Adrenal gland (tissue), 12 donors: ENCODE measurements around the gene STXBP5. TPM values are rescaled to one million over a fixed set of nuclear protein-coding genes. Genes with fewer than 3 reads are reported as not detected.
"Not testable (repeated sequence)": the region's sequence is repeated elsewhere in the genome, so short reads cannot be mapped to it uniquely, and the experiment has no call there.

ENCODE experiments used
- DNase-seq, 7 donors: peaks; one replicate each; pipeline ENCODE4 v3.0.0-alpha.2; 2019 to 2020
- H3K27ac ChIP-seq, 5 donors: fragments of 200-600 bp; sonication (generic) in 4 of 5; 1 replicate in 3 of 5; 2 replicates in 2 of 5; pipeline versions ENCODE4 v1.5.1 to v1.8.0; 2016 to 2020; ENCODE audit warnings: mild to moderate bottlenecking in 1 of 5
- H3K27me3 ChIP-seq: fragments of 200-600 bp; 2 replicates; pipeline ENCODE4 v1.8.0; 2021
- H3K36me3 ChIP-seq, 2 donors: fragments of 200-600 bp; replicated peaks in 1 of 2; 1 replicate in 1 of 2; 2 replicates in 1 of 2; pipeline versions ENCODE4 v1.5.1 to v1.8.0; 2018 to 2022
- H3K4me1 ChIP-seq, 2 donors: fragments of 200-600 bp; replicated peaks in 1 of 2; 1 replicate in 1 of 2; 2 replicates in 1 of 2; pipeline versions ENCODE4 v1.5.1 to v1.8.0; 2018 to 2021
- H3K4me3 ChIP-seq, 4 donors: fragments of 200-600 bp; sonication (generic) in 3 of 4; one replicate each; pipeline ENCODE4 v1.5.1; 2016 to 2018
- H3K9me3 ChIP-seq, 3 donors: fragments of 200-600 bp; sonication (generic) in 1 of 3; replicated peaks in 1 of 3; 1 replicate in 2 of 3; 2 replicates in 1 of 3; pipeline versions ENCODE4 v1.5.1 to v1.8.0; 2016 to 2021
- POLR2A ChIP-seq, 2 donors: fragments of 450-650 bp; IDR thresholded peaks; one replicate each; pipeline ENCODE4 v1.6.1; 2017; ENCODE audit warnings: antibody characterized with exemption in 2 of 2, mild to moderate bottlenecking in 2 of 2, moderate library complexity in 1 of 2
- WGBS, 4 donors: extraction: QIAGEN DNeasy Blood & Tissue Kit in 2 of 4; methylation state at CpG; one replicate each; pipeline versions ENCODE4 v1.1.5 to v1.1.7; 2013 to 2017; 5-methylcytosine and 5-hydroxymethylcytosine counted together
- intact Hi-C, 2 donors: fragments of 100-400 bp; cut with DNase I; formaldehyde crosslinking; loops; one replicate each; pipeline versions ENCODE4 v1.14.1 to v1.15.0; 2022 to 2023
- polyA plus RNA-seq, 3 donors: library from polyadenylated mRNA; stranded (reverse); fragments of 200-250 nt in 2 of 3; fragments of 350-450 nt in 1 of 3; fragmentation: Illumina TruSeq in 1 of 3; extraction: RNeasy Lipid Tissue Mini Kit (QIAGEN cat#74804) in 1 of 3; gene quantifications; one replicate each; pipeline ENCODE4 v1.2.3, GENCODE V29; 2013 to 2014
- total RNA-seq, 9 donors: library from RNA; depleted of rRNA in 4 of 9; stranded (reverse); fragments of >200 nt in 4 of 9; fragments of 120-200 nt in 1 of 9; fragmentation: NEBNext Ultra II Directional in 1 of 9; extraction: Animal tissue kit (Norgen Biotek cat#: 25700) in 1 of 9; gene quantifications; one replicate each; pipeline versions ENCODE4 v1.1.0 to v1.2.4, GENCODE V29; 2013 to 2023
- TF ChIP-seq, protein P1 (sequence below), 6 experiments: fragments of 450-650 bp in 4 of 6; fragments of 200-600 bp in 2 of 6; sonication (generic) in 1 of 6; IDR thresholded peaks; 1 replicate in 5 of 6; 2 replicates in 1 of 6; pipeline versions ENCODE4 v1.5.1 to v1.8.0; 2016 to 2021; ENCODE audit warnings: antibody characterized with exemption in 6 of 6, mild to moderate bottlenecking in 2 of 6, moderate library complexity in 1 of 6
- donor health status: healthy with polysubstance abuse.
- donor health status: Bipolar disorder and iron deficiency.
- donor health status: DM: yes; HTN: yes; CAD: no.
- donor health status: DM: no; HTN: no; CAD: no.
- donor health status: DM: no; HTN: no; CAD: no.
- donor health status: DM: yes; HTN: yes; CAD: no.

Gene STXBP5
- total and polyA plus RNA-seq, 12 donors = 18.0 to 66.3 (median 30.1) TPM

DNA sequence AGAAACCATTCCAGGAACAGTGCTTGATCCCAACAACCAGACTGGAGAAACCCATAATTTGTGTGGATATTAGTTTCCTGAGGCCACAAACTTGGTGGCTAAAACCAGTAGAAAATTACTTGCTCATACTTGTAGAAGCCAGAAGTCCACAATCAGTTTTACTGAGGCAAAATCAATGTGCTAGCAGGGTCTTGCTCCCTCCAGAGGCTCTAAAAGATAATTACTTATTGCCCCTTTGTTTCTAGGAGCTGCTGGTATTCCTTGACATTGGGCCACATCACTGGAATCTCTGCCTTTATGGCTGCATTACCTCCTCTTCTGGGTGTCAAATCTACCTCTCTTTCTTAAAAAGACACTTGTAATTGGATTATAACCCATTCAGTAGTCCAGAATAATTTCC, 162.1 kb downstream of the STXBP5 start:
- no peak overlapping the region for H3K4me3 ChIP-seq
- TF ChIP-seq, protein P1, sequence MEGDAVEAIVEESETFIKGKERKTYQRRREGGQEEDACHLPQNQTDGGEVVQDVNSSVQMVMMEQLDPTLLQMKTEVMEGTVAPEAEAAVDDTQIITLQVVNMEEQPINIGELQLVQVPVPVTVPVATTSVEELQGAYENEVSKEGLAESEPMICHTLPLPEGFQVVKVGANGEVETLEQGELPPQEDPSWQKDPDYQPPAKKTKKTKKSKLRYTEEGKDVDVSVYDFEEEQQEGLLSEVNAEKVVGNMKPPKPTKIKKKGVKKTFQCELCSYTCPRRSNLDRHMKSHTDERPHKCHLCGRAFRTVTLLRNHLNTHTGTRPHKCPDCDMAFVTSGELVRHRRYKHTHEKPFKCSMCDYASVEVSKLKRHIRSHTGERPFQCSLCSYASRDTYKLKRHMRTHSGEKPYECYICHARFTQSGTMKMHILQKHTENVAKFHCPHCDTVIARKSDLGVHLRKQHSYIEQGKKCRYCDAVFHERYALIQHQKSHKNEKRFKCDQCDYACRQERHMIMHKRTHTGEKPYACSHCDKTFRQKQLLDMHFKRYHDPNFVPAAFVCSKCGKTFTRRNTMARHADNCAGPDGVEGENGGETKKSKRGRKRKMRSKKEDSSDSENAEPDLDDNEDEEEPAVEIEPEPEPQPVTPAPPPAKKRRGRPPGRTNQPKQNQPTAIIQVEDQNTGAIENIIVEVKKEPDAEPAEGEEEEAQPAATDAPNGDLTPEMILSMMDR (IDR thresholded peaks at IDR 0.05) = no peak
- TF ChIP-seq POLR2A (IDR thresholded peaks at IDR 0.05) = no peak
- no peaks in the 10 kb centered on the region for H3K9me3 ChIP-seq
- H3K27ac ChIP-seq = no peak overlapping the region
- H3K36me3 ChIP-seq = peaks cover 0 to 22% of the 10 kb centered on the region in 2 donors
- no peaks in the 10 kb centered on the region for H3K27me3 ChIP-seq
- intact Hi-C loops = no loop called here
- no peaks in the 10 kb centered on the region for H3K4me1 ChIP-seq
- no peak for DNase-seq

DNA sequence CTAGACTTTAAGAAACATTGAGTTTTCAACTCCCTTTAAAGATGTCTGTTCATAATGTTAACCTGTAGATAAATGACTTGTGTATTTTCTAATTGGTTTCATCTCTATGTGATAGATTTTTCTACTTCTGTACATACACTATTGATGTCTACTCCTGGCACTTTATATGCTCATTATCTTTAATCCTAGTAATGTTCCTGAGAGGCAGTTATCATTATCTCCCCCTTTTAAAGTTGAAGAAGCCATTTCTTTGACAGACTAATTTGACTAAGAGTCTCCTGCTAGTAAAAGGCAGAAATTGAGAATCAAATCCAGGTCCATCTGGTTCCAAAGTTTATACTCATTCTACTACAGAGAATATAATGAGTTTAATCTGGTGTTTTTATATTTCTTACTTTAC, 167.1 kb downstream of the STXBP5 start:
- DNase-seq = no peak
- TF ChIP-seq POLR2A (IDR thresholded peaks at IDR 0.05) = no peak
- TF ChIP-seq, protein P1 (IDR thresholded peaks at IDR 0.05) = no peak
- Histone ChIP-seq H3K4me1 (no peaks in the 10 kb centered on the region), H3K36me3 (peaks cover 0 to 3% of the 10 kb centered on the region in 2 donors), H3K4me3 (no peak overlapping the region), H3K27ac (no peak overlapping the region), H3K9me3 (no peaks in the 10 kb centered on the region), H3K27me3 (no peaks in the 10 kb centered on the region)
- intact Hi-C loops = no loop called here

DNA sequence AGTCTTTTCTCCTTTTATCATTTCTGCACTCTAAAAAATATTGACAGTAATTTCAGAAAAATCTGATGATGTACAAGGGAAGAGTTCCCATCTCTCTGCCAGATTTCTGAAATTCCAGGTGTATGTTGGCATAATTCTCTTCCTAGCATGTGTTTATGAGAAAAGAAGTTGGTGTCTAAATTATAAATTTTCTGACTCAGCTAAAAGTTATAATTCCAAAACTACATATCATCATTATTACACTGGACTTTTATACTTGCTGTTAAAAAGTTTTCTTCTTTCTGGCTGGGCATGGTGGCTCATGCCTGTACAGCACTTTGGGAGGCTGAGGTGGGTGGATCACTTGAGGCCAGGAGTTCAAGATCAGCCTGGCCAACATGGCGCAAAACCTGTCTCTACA, 168.6 kb downstream of the STXBP5 start:
- TF ChIP-seq, protein P1 (IDR thresholded peaks at IDR 0.05) = no peak
- no peak for TF ChIP-seq POLR2A (IDR thresholded peaks at IDR 0.05)
- intact Hi-C loops = no loop called here
- no peak overlapping the region for H3K27ac ChIP-seq
- H3K4me3 ChIP-seq = no peak overlapping the region
- H3K27me3 ChIP-seq = no peaks in the 10 kb centered on the region
- 100% methylated on average over 1 of the region's 1 CpG for WGBS, 4 donors
- H3K4me1 ChIP-seq = no peaks in the 10 kb centered on the region
- no peak for DNase-seq
- no peaks in the 10 kb centered on the region for H3K36me3 ChIP-seq
- H3K9me3 ChIP-seq = no peaks in the 10 kb centered on the region

DNA sequence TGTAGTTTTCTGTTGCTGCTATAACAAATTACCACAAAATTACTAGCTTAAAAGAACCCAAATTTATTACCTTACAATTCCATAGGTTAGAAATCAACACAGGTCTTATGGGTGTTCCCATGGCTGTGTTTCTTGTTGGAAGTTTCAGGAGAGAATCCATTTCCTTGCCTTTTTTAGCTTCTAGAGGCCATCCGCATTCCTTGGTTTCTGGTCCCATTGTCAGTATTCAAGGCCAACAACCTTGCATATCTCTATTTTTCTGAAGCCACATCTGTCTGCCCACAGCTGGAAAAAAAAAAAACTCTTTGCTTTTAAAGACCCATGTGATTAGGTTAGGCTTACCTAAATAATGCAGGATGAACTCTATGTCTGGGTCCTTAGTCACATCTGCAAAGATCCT, 174.6 kb downstream of the STXBP5 start:
- H3K27ac ChIP-seq = no peak overlapping the region
- intact Hi-C loops = no loop called here
- H3K4me3 ChIP-seq = no peak overlapping the region
- no peak for DNase-seq
- H3K4me1 ChIP-seq = no peaks in the 10 kb centered on the region
- H3K27me3 ChIP-seq = no peaks in the 10 kb centered on the region
- TF ChIP-seq, protein P1 (IDR thresholded peaks at IDR 0.05) = no peak
- TF ChIP-seq POLR2A (IDR thresholded peaks at IDR 0.05) = no peak
- no peaks in the 10 kb centered on the region for H3K36me3 ChIP-seq
- H3K9me3 ChIP-seq = no peaks in the 10 kb centered on the region
- WGBS, 4 donors = 98 to 100% (median 100%) methylated on average over 1 of the region's 1 CpG

DNA sequence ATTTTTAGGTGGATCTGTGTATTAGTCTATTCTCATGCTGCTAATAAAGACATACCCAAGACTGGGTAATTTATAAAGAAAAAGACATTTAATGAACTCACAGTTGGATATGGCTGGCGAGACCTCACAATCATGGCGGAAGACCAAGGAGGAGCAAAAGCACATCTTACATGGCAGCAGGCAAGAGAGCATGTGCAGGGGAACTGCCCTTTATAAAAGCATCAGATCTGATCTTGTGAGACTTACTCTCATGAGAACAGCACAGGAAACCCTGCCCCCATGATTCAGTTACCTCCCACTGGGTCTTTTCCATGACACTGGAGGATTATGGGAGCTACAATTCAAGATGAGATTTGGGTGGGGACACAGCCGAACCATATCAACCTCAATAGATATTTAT, 176.6 kb downstream of the STXBP5 start:
- H3K27ac ChIP-seq, DNase-seq, H3K4me1 ChIP-seq, H3K27me3 ChIP-seq, H3K36me3 ChIP-seq, intact Hi-C loops, H3K4me3 ChIP-seq, H3K9me3 ChIP-seq: not testable (repeated sequence)
- 92 to 96% (median 94%) methylated on average over 3 of the region's 3 CpGs for WGBS, 4 donors
